NCI-H1694 (cell line): Measurements from ENCODE around the gene NME1.

Source experiments
- DNase-seq: peaks from one replicate; lab custom pipeline; 2025; lab: John Stamatoyannopoulos, UW

The NME1 gene

DNA sequence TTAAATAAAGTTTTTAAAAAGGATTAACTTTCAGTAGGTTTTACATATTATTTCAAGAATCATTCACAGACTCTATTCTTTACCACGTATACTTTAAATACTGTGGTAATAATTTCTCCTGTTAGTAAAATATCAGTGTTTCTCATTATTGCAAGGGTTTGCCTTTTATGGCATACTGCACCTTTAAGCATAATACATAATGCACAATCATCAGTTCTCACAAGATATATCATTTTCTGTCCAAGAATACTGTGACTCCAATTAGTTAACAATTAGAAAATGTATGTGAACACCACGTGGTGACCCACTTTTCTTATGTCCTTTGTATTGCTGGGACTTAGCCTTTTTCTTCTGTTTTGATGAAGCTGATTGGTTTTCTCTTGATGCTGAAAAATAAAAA, 38.5 kb downstream of the NME1 start:
- DNase-seq: no peak

DNA sequence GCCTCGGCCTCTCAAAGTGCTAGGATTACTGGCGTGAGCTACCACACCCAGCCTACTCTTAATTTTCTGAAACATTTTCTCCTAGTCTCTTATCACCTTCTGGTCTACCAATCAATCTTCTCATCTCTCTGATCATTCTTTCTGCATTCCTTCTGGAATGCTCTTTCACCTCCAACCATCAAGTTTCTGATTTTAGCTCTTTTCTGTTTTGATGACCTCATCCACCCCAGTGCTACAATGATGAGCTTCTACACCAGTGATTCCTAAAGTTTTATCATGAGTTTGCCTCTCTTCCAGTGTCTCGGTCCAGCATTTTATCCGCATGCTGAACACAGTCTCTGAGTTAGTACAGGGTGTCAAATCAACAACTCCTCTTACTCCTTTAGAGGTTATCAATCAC, 44.4 kb downstream of the NME1 start:
- no peak for DNase-seq

DNA sequence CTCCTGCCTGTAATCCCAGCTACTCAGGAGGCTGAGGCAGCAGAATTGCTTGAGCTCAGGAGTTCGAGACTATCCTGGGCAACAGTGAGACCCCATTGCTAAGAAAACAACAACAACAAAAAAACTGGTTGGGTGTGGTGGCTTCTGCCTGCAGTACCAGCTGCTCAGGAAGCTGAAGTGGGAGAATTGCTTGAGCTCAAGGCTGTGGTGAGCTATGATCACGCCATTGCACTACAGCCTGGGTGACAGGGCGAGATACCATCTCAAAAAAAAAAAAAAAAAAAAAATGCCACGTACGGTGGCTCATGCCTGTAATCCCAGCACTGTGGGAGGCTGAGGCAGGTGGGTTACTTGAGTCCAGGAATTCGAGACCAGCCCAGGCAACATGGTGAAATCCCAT, 46.9 kb downstream of the NME1 start:
- DNase-seq: no peak

DNA sequence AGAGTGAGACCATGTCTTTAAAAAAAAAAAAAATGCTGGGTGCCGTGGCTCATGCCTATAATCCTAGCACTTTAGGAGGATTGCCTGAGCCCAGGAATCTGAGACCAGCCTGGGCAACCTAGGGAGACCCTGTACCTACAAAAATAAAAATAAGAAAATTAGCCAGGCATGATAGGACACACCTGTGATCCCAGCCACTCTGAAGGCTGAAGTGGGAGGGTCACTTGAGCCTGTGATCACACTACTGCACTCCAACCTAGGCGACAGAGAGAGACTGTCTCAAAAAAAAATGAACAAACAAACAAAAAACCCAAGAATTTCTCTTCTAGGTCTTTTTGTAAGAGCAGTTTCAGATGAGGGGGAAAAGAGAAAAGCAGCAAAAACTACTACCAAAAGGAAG, 47.5 kb downstream of the NME1 start:
- no peak for DNase-seq

DNA sequence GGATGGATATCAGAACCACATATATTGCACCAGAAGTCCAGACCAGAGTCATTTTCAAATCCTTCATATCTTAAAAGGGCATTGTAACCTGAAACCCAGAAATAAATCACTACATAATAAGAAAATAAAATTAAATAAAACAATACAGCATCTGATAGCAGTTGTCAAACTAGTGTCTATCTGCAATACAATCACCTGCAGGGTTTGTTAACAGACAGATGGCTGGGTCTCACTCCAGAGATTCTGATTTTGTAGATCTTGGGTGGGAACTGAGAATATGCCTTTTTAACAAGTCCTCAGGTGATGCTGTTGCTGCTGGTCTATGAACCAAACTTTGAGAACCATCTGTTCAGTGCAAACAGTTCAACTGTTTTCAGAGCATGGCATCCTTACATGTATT, 50.5 kb downstream of the NME1 start:
- DNase-seq: no peak
